ENCODE measurements around the gene CT47A1. TPM values are rescaled to one million over a fixed set of nuclear protein-coding genes. Genes with fewer than 3 reads are reported as not detected.

The CT47A1 gene
- total RNA-seq, 1 donor from 2014 or later, result not detected

GRCh38 chrX:121011254-121011653, 25.7 kb upstream of the CT47A1 start:
- peaks cover 5% of the 10 kb centered on the region for H3K27me3 Mint-ChIP-seq (ENCODE audit: low read depth)
- peaks cover 12% of the 10 kb centered on the region for H3K9me3 Mint-ChIP-seq (ENCODE audit: low read depth)
- H3K4me1 Mint-ChIP-seq (ENCODE audit: low read depth), result no peaks in the 10 kb centered on the region
- H3K27ac Mint-ChIP-seq (ENCODE audit: unreplicated experiment), result no peak overlapping the region
- no peak overlapping the region for H3K4me3 Mint-ChIP-seq (ENCODE audit: unreplicated experiment)
- DNase-seq (ENCODE audit: low spot score), result no peak
- no peak for TF ChIP-seq CTCF (IDR thresholded peaks at IDR 0.05)
- H3K36me3 Mint-ChIP-seq (ENCODE audit: low read depth), result no peaks in the 10 kb centered on the region

GRCh38 chrX:121010218-121010617, 24.7 kb upstream of the CT47A1 start:
- no peak for TF ChIP-seq CTCF (IDR thresholded peaks at IDR 0.05)
- H3K9me3 Mint-ChIP-seq (ENCODE audit: low read depth), result peaks cover 16% of the 10 kb centered on the region
- no peak for DNase-seq (ENCODE audit: low spot score)
- H3K27me3 Mint-ChIP-seq (ENCODE audit: low read depth), result peaks cover 5% of the 10 kb centered on the region
- H3K36me3 Mint-ChIP-seq (ENCODE audit: low read depth), result no peaks in the 10 kb centered on the region
- H3K4me3 Mint-ChIP-seq (ENCODE audit: unreplicated experiment), result no peak overlapping the region
- H3K27ac Mint-ChIP-seq (ENCODE audit: unreplicated experiment), result no peak overlapping the region
- no peaks in the 10 kb centered on the region for H3K4me1 Mint-ChIP-seq (ENCODE audit: low read depth)

- Mint-ChIP-seq H3K9me3 (ENCODE audit: low read depth) (peaks cover 16% of the 10 kb centered on the region), H3K4me1 (ENCODE audit: low read depth) (no peaks in the 10 kb centered on the region), H3K4me3 (ENCODE audit: unreplicated experiment) (no peak overlapping the region), H3K27me3 (ENCODE audit: low read depth) (peaks cover 5% of the 10 kb centered on the region), H3K27ac (ENCODE audit: unreplicated experiment) (no peak overlapping the region), H3K36me3 (ENCODE audit: low read depth) (no peaks in the 10 kb centered on the region)
- no peak for DNase-seq (ENCODE audit: low spot score)
- TF ChIP-seq CTCF (IDR thresholded peaks at IDR 0.05), result no peak
Observed at GRCh38 chrX:121009764-121010163, 24.2 kb upstream of the CT47A1 start.

GRCh38 chrX:121008920-121009319, 23.4 kb upstream of the CT47A1 start:
- no peak for TF ChIP-seq CTCF (IDR thresholded peaks at IDR 0.05)
- H3K9me3 Mint-ChIP-seq (ENCODE audit: low read depth), result peaks cover 16% of the 10 kb centered on the region
- no peak overlapping the region for H3K27ac Mint-ChIP-seq (ENCODE audit: unreplicated experiment)
- no peak overlapping the region for H3K4me3 Mint-ChIP-seq (ENCODE audit: unreplicated experiment)
- H3K4me1 Mint-ChIP-seq (ENCODE audit: low read depth), result no peaks in the 10 kb centered on the region
- H3K36me3 Mint-ChIP-seq (ENCODE audit: low read depth), result no peaks in the 10 kb centered on the region
- peaks cover 5% of the 10 kb centered on the region for H3K27me3 Mint-ChIP-seq (ENCODE audit: low read depth)
- DNase-seq (ENCODE audit: low spot score), result no peak

GRCh38 chrX:121000589-121000988, 15.0 kb upstream of the CT47A1 start:
- TF ChIP-seq CTCF (IDR thresholded peaks at IDR 0.05), result peak; percentile 63
- Mint-ChIP-seq H3K9me3 (ENCODE audit: low read depth) (no peaks in the 10 kb centered on the region), H3K27me3 (ENCODE audit: low read depth) (no peaks in the 10 kb centered on the region), H3K36me3 (ENCODE audit: low read depth) (no peaks in the 10 kb centered on the region), H3K4me1 (ENCODE audit: low read depth) (no peaks in the 10 kb centered on the region), H3K27ac (ENCODE audit: unreplicated experiment) (no peak overlapping the region), H3K4me3 (ENCODE audit: unreplicated experiment) (no peak overlapping the region)
- no peak for DNase-seq (ENCODE audit: low spot score)

All from chondrocyte (in vitro differentiated cells).